CD4-positive, alpha-beta T cell treated with Interferon gamma for 1 hour (primary cell): ENCODE data around the gene UCMA.

ENCODE experiments used
- DNase-seq: peaks from one replicate; pipeline ENCODE4 v3.0.0-alpha.2; 2020

Gene UCMA

GRCh38 chr10:13231808-13232207 lies 2.4 kb downstream of the UCMA start:
- DNase-seq: no peak

- DNase-seq: no peak
Observed at GRCh38 chr10:13231190-13231589, 3.0 kb downstream of the UCMA start.

GRCh38 chr10:13227031-13227430 lies 7.1 kb downstream of the UCMA start:
- DNase-seq: no peak

- DNase-seq: no peak
Observed at GRCh38 chr10:13225601-13226000, 8.6 kb downstream of the UCMA start.

GRCh38 chr10:13224210-13224995 lies 9.8 kb downstream of the UCMA start:
- no peak for DNase-seq

GRCh38 chr10:13223241-13223640 lies 10.9 kb downstream of the UCMA start:
- DNase-seq: no peak

- DNase-seq: no peak
Observed at GRCh38 chr10:13222566-13222965, 11.6 kb downstream of the UCMA start.

GRCh38 chr10:13222151-13222550 lies 12.0 kb downstream of the UCMA start:
- DNase-seq: no peak

- DNase-seq: no peak
Observed at GRCh38 chr10:13221572-13221971, 12.6 kb downstream of the UCMA start.

GRCh38 chr10:13219685-13220670 lies 14.2 kb downstream of the UCMA start:
- DNase-seq: no peak

GRCh38 chr10:13218878-13219277 lies 15.3 kb downstream of the UCMA start:
- no peak for DNase-seq

- no peak for DNase-seq
Observed at GRCh38 chr10:13213163-13213562, 21.0 kb downstream of the UCMA start.

- DNase-seq: no peak
Observed at GRCh38 chr10:13206546-13207443, 27.4 kb downstream of the UCMA start.

- no peak for DNase-seq
Observed at GRCh38 chr10:13206091-13206490, 28.1 kb downstream of the UCMA start.

GRCh38 chr10:13201132-13201531 lies 33.0 kb downstream of the UCMA start:
- DNase-seq: no peak

GRCh38 chr10:13195016-13195415 lies 39.2 kb downstream of the UCMA start:
- no peak for DNase-seq

- no peak for DNase-seq
Observed at GRCh38 chr10:13193637-13194036, 40.5 kb downstream of the UCMA start.

- no peak for DNase-seq
Observed at GRCh38 chr10:13191362-13191761, 42.8 kb downstream of the UCMA start.

- DNase-seq: no peak
Observed at GRCh38 chr10:13190816-13191215, 43.4 kb downstream of the UCMA start.

GRCh38 chr10:13189961-13190360 lies 44.2 kb downstream of the UCMA start:
- DNase-seq: no peak

- DNase-seq: no peak
Observed at GRCh38 chr10:13188593-13188992, 45.6 kb downstream of the UCMA start.

- DNase-seq: no peak
Observed at GRCh38 chr10:13187135-13187534, 47.0 kb downstream of the UCMA start.
